Activated CD8-positive, alpha-beta memory T cell treated with anti-CD3 and anti-CD28 coated beads for 1 hour (primary cell): ENCODE results near the gene BRD3.

Experiments used
- DNase-seq, 2 donors: peaks; one replicate each; pipeline ENCODE4 v3.0.0-alpha.2; 2020; ENCODE audit warnings: low read depth in 1 of 2; ENCODE audit errors: extremely low read depth in 1 of 2

BRD3 gene

GRCh38 chr9:134066913-134067851, 644 bp downstream of the BRD3 start:
- DNase-seq: peak in 1 of 2 donors; percentile 16

- DNase-seq: no peak
Observed at GRCh38 chr9:134066526-134066912, 1.3 kb downstream of the BRD3 start.

GRCh38 chr9:134065612-134066419, 2.0 kb downstream of the BRD3 start:
- peak in 1 of 2 donors; percentile 22 for DNase-seq

GRCh38 chr9:134064711-134065110, 3.1 kb downstream of the BRD3 start:
- DNase-seq: no peak

- no peak for DNase-seq
Observed at GRCh38 chr9:134063571-134064450, 4.0 kb downstream of the BRD3 start.

GRCh38 chr9:134063088-134063570, 4.7 kb downstream of the BRD3 start:
- DNase-seq: no peak

- no peak for DNase-seq
Observed at GRCh38 chr9:134062461-134063087, 5.3 kb downstream of the BRD3 start.

GRCh38 chr9:134061688-134062371, 6.0 kb downstream of the BRD3 start:
- no peak for DNase-seq

- no peak for DNase-seq
Observed at GRCh38 chr9:134061019-134061687, 6.7 kb downstream of the BRD3 start.

GRCh38 chr9:134060546-134060945, 7.3 kb downstream of the BRD3 start:
- DNase-seq: no peak

- DNase-seq: no peak
Observed at GRCh38 chr9:134059661-134060395, 8.0 kb downstream of the BRD3 start.

- DNase-seq: no peak
Observed at GRCh38 chr9:134059188-134059641, 8.6 kb downstream of the BRD3 start.

GRCh38 chr9:134058716-134059115, 9.1 kb downstream of the BRD3 start:
- DNase-seq: no peak

GRCh38 chr9:134057751-134058701, 9.8 kb downstream of the BRD3 start:
- DNase-seq: no peak

- no peak for DNase-seq
Observed at GRCh38 chr9:134057307-134057657, 10.5 kb downstream of the BRD3 start.

- no peak for DNase-seq
Observed at GRCh38 chr9:134056483-134057306, 11.1 kb downstream of the BRD3 start.
